ENCODE data around the gene SCAP.

DNA sequence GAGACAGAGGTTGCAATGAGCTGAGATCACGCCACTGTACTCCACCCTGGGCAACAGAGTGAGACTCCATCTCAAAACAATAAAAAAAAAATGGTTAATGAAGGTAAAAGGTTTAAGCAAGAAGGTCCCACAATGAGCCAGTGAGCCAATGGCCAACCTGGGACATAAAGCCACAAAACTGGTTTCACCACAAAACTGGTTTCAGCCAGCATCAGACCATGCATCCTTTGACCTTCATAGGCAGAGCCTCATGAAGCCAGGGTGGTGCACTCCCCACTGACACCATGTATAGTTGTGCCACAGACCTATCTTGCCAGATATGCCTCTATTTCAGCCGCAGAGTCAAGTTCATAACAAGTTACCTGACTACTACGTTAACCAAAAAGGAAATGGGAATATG is 41.9 kb downstream of the SCAP start:
- no peak for TF ChIP-seq GATA3 (IDR thresholded peaks at IDR 0.05; ENCODE audit: low read depth, low read length)
- TF ChIP-seq GATA2 (IDR thresholded peaks at IDR 0.05; ENCODE audit: low read depth, low read length), result no peak

Measured in SH-SY5Y (cell line).